Keratinocyte (primary cell): ENCODE data around the gene TRMT5. TPM values are rescaled to one million over a fixed set of nuclear protein-coding genes. Genes with fewer than 3 reads are reported as not detected.

Experiments used
- DNase-seq: peaks from one replicate; pipeline ENCODE4 v3.0.0-alpha.2; 2011; ENCODE audit warnings: low read depth, missing footprints, low spot score
- FAIRE-seq: peaks from 2 replicates; lab custom pipeline; 2011; peaks lifted over from hg19 to GRCh38; lab: Jason Lieb, UNC
- H2AFZ ChIP-seq: 2 replicates; pipeline ENCODE4 v1.6.0; 2012; ENCODE audit warnings: low read length, control low read depth, inconsistent platforms; ENCODE audit not compliant: control insufficient read depth
- H3K27ac ChIP-seq: 2 replicates; pipeline ENCODE4 v1.5.1; 2011; ENCODE audit warnings: low read length; ENCODE audit not compliant: control insufficient read depth, insufficient read depth
- H3K27me3 ChIP-seq: 3 replicates; pipeline ENCODE4 v1.6.0; 2011; ENCODE audit warnings: low read length; ENCODE audit not compliant: control insufficient read depth, insufficient read depth; ENCODE audit errors: extremely low read depth
- H3K36me3 ChIP-seq, 2 experiments: 2 replicates in 1 of 2; 3 replicates in 1 of 2; pipeline ENCODE4 v1.5.1; 2011; ENCODE audit warnings: low read length in 2 of 2, mild to moderate bottlenecking in 1 of 2; ENCODE audit not compliant: control insufficient read depth in 2 of 2, insufficient read depth in 2 of 2; ENCODE audit errors: extremely low read depth in 1 of 2
- H3K4me1 ChIP-seq: 3 replicates; pipeline ENCODE4 v1.5.1; 2011; ENCODE audit warnings: low read length; ENCODE audit not compliant: control insufficient read depth, insufficient read depth; ENCODE audit errors: extremely low read depth
- H3K4me2 ChIP-seq: 3 replicates; pipeline ENCODE4 v1.6.0; 2011; ENCODE audit warnings: low read depth, low read length; ENCODE audit not compliant: control insufficient read depth, insufficient read depth; ENCODE audit errors: extremely low read depth
- H3K4me3 ChIP-seq, 3 experiments: fragments of 200-600 bp in 1 of 3; sonication (generic) in 1 of 3; 2 replicates in 2 of 3; 3 replicates in 1 of 3; pipeline ENCODE4 v1.5.1; 2011 to 2016; ENCODE audit warnings: low read length in 3 of 3, mild to moderate bottlenecking in 3 of 3, control low read depth in 2 of 3, inconsistent platforms in 1 of 3, low read depth in 1 of 3, mixed read lengths in 1 of 3, mixed run types in 1 of 3, moderate library complexity in 1 of 3; ENCODE audit not compliant: control insufficient read depth in 2 of 3, insufficient read depth in 2 of 3; ENCODE audit errors: extremely low read depth in 1 of 3
- H3K79me2 ChIP-seq: 2 replicates; pipeline ENCODE4 v1.6.0; 2012; ENCODE audit warnings: low read length; ENCODE audit not compliant: control insufficient read depth, insufficient read depth
- H3K9ac ChIP-seq: 3 replicates; pipeline ENCODE4 v1.6.0; 2011; ENCODE audit warnings: low read length; ENCODE audit not compliant: control insufficient read depth, insufficient read depth; ENCODE audit errors: extremely low read depth
- H3K9me1 ChIP-seq: 3 replicates; pipeline ENCODE4 v1.6.0; 2011; ENCODE audit warnings: low read length; ENCODE audit not compliant: control insufficient read depth, insufficient read depth; ENCODE audit errors: extremely low read depth
- H3K9me3 ChIP-seq: 2 replicates; pipeline ENCODE4 v1.5.1; 2012; ENCODE audit warnings: low read depth, low read length; ENCODE audit not compliant: control insufficient read depth
- H4K20me1 ChIP-seq: 3 replicates; pipeline ENCODE4 v1.6.0; 2011; ENCODE audit warnings: low read length; ENCODE audit not compliant: control insufficient read depth, insufficient read depth; ENCODE audit errors: extremely low read depth
- CTCF ChIP-seq, 3 experiments: IDR thresholded peaks in 1 of 3; conservative IDR thresholded peaks in 1 of 3; optimal IDR thresholded peaks in 1 of 3; 2 replicates in 2 of 3; 3 replicates in 1 of 3; pipeline versions ENCODE3 to v1.5.1; 2011; ENCODE audit warnings: low read length in 3 of 3, mild to moderate bottlenecking in 3 of 3, moderate library complexity in 2 of 3, control low read depth in 1 of 3, inconsistent platforms in 1 of 3; ENCODE audit not compliant: insufficient read depth in 2 of 3; ENCODE audit errors: extremely low read depth in 1 of 3
- EZH2 ChIP-seq: IDR thresholded peaks from one replicate; pipeline ENCODE4 v1.6.1; 2012; ENCODE audit warnings: inconsistent platforms, mild to moderate bottlenecking, low read length, moderate library complexity
- dilution Hi-C: fragments of 300-500 bp; cut with MboI; formaldehyde crosslinking; loops from one replicate; pipeline ENCODE4 v1.7.0; 2020; ENCODE audit warnings: low sequenced_read_pairs; ENCODE audit not compliant: extremely low pct_ligation_motif_present
- polyA plus RNA-seq, 5 experiments: library from polyadenylated mRNA; depleted of rRNA in 3 of 5; stranded (reverse) in 3 of 5; stranded (forward) in 1 of 5; unstranded in 1 of 5; fragments of >200 nt; gene quantifications; 1 replicate in 1 of 5; 2 replicates in 3 of 5; 3 replicates in 1 of 5; pipeline versions ENCODE4 v1.2.1 to v1.2.3, GENCODE V29; 2011 to 2012; ENCODE audit warnings: missing spikeins in 2 of 5, low read depth in 1 of 5, low replicate concordance in 1 of 5

The TRMT5 gene
- polyA plus RNA-seq, 1 donor (not counting 4 experiments of a cell fraction or from before 2014, with no cell fraction given): 13.8 TPM

- no peak overlapping the region for H2AFZ ChIP-seq
- no peak overlapping the region for H3K27ac ChIP-seq
- FAIRE-seq: no peak
- H3K4me3 ChIP-seq: no peak overlapping the region
- H4K20me1 ChIP-seq: no peaks in the 10 kb centered on the region
- dilution Hi-C loops: no loop called here
- H3K9me3 ChIP-seq: no peaks in the 10 kb centered on the region
- no peaks in the 10 kb centered on the region for H3K4me1 ChIP-seq
- TF ChIP-seq CTCF (optimal IDR thresholded peaks at IDR 0.05 in 1 of 3, IDR thresholded peaks at IDR 0.05 in 1 of 3, conservative IDR thresholded peaks at IDR 0.05 in 1 of 3; ENCODE audit: extremely low read depth in 1 of 3, insufficient read depth in 2 of 3, low read length in 3 of 3): no peak
- TF ChIP-seq EZH2: no peak
- no peak overlapping the region for H3K9ac ChIP-seq
- no peaks in the 10 kb centered on the region for H3K79me2 ChIP-seq
- no peaks in the 10 kb centered on the region for H3K9me1 ChIP-seq
- H3K27me3 ChIP-seq: no peaks in the 10 kb centered on the region
- H3K36me3 ChIP-seq: peaks cover 0 to 2% of the 10 kb centered on the region in 2 experiments
- no peak for DNase-seq
- no peak overlapping the region for H3K4me2 ChIP-seq
Observed at GRCh38 chr14:60943637-60944032, 37.2 kb downstream of the TRMT5 start.

- Histone ChIP-seq H3K4me3 (no peak overlapping the region), H3K79me2 (no peaks in the 10 kb centered on the region), H3K4me2 (no peak overlapping the region), H3K9ac (no peak overlapping the region), H2AFZ (no peak overlapping the region), H3K27ac (no peak overlapping the region), H3K9me3 (no peaks in the 10 kb centered on the region), H3K36me3 (no peaks in the 10 kb centered on the region), H3K9me1 (no peaks in the 10 kb centered on the region), H4K20me1 (no peaks in the 10 kb centered on the region), H3K27me3 (no peaks in the 10 kb centered on the region), H3K4me1 (no peaks in the 10 kb centered on the region)
- no peak for TF ChIP-seq EZH2
- TF ChIP-seq CTCF (optimal IDR thresholded peaks at IDR 0.05 in 1 of 3, IDR thresholded peaks at IDR 0.05 in 1 of 3, conservative IDR thresholded peaks at IDR 0.05 in 1 of 3; ENCODE audit: extremely low read depth in 1 of 3, insufficient read depth in 2 of 3, low read length in 3 of 3): no peak
- DNase-seq: no peak
- FAIRE-seq: no peak
- dilution Hi-C loops: no loop called here
Observed at GRCh38 chr14:60935319-60935718, 45.6 kb downstream of the TRMT5 start.
